ENCODE results near the gene SLC35E2B.

The SLC35E2B gene

DNA sequence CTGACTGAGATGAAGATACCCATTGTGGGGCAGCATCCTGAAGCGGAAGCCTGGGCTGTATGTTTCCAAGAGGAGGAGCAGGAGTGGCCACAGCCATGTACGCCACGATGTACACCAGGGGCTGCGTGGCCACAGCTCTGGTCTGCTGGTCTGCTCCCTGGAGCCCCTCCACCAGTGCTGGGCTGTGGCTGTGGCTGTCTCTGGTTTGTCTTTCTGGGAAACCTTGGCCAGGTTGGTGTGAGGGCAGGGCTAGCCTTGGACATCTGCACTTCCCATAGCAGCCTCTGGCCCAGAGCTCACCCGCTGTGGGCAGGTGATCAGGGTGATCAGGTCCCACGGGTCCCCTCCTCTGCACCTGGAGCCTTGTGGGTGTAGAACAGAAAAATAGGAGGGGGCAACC is 74.7 kb downstream of the SLC35E2B start:
- Histone ChIP-seq H3K4me2 (ENCODE audit: low read length) (no peak overlapping the region), H3K4me1 (ENCODE audit: insufficient read depth, low read length, severe bottlenecking) (peaks cover 25% of the 10 kb centered on the region), H4K20me1 (ENCODE audit: insufficient read depth, low read length) (no peaks in the 10 kb centered on the region), H3K79me2 (ENCODE audit: insufficient read depth, low read length) (no peaks in the 10 kb centered on the region), H3K27me3 (ENCODE audit: insufficient read depth, low read length) (no peaks in the 10 kb centered on the region; the same call in 1 of the 2 replicates), H3K36me3 (ENCODE audit: insufficient read depth, low read length) (no peaks in the 10 kb centered on the region; the same call in 1 of the 2 replicates), H3K9me2 (ENCODE audit: low read depth, low read length) (no peaks in the 10 kb centered on the region), H3K4me3 (ENCODE audit: low read depth, low read length, poor library complexity, severe bottlenecking) (no peak overlapping the region), H3K9me3 (ENCODE audit: low read length) (no peaks in the 10 kb centered on the region), H3F3A (ENCODE audit: insufficient read depth, low read length) (no peaks in the 10 kb centered on the region), H3K9ac (ENCODE audit: low read length) (no peak overlapping the region), H2AFZ (ENCODE audit: low read length) (no peak overlapping the region), H3K27ac (ENCODE audit: low read depth, low read length, poor library complexity, severe bottlenecking) (no peak overlapping the region)
- TF ChIP-seq EZH2 (IDR thresholded peaks at IDR 0.05; ENCODE audit: borderline replicate concordance, low read length) = no peak
- TF ChIP-seq, protein P1, sequence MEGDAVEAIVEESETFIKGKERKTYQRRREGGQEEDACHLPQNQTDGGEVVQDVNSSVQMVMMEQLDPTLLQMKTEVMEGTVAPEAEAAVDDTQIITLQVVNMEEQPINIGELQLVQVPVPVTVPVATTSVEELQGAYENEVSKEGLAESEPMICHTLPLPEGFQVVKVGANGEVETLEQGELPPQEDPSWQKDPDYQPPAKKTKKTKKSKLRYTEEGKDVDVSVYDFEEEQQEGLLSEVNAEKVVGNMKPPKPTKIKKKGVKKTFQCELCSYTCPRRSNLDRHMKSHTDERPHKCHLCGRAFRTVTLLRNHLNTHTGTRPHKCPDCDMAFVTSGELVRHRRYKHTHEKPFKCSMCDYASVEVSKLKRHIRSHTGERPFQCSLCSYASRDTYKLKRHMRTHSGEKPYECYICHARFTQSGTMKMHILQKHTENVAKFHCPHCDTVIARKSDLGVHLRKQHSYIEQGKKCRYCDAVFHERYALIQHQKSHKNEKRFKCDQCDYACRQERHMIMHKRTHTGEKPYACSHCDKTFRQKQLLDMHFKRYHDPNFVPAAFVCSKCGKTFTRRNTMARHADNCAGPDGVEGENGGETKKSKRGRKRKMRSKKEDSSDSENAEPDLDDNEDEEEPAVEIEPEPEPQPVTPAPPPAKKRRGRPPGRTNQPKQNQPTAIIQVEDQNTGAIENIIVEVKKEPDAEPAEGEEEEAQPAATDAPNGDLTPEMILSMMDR (IDR thresholded peaks at IDR 0.05; ENCODE audit: low read length) = no peak

GRCh38 chr1:1617516-1617915 is 75.1 kb downstream of the SLC35E2B start:
- TF ChIP-seq EZH2 (IDR thresholded peaks at IDR 0.05; ENCODE audit: borderline replicate concordance, low read length) = no peak
- TF ChIP-seq, protein P1 (IDR thresholded peaks at IDR 0.05; ENCODE audit: low read length) = no peak
- H2AFZ ChIP-seq (ENCODE audit: low read length) = no peak overlapping the region
- no peaks in the 10 kb centered on the region for H3K79me2 ChIP-seq (ENCODE audit: insufficient read depth, low read length)
- H3K27me3 ChIP-seq (ENCODE audit: insufficient read depth, low read length) = no peaks in the 10 kb centered on the region; the same call in 1 of the 2 replicates
- H3K27ac ChIP-seq (ENCODE audit: low read depth, low read length, poor library complexity, severe bottlenecking) = no peak overlapping the region
- H4K20me1 ChIP-seq (ENCODE audit: insufficient read depth, low read length) = no peaks in the 10 kb centered on the region
- no peaks in the 10 kb centered on the region for H3K9me3 ChIP-seq (ENCODE audit: low read length)
- no peaks in the 10 kb centered on the region for H3K9me2 ChIP-seq (ENCODE audit: low read depth, low read length)
- no peaks in the 10 kb centered on the region for H3F3A ChIP-seq (ENCODE audit: insufficient read depth, low read length)
- peaks cover 25% of the 10 kb centered on the region for H3K4me1 ChIP-seq (ENCODE audit: insufficient read depth, low read length, severe bottlenecking)
- H3K4me3 ChIP-seq (ENCODE audit: low read depth, low read length, poor library complexity, severe bottlenecking) = no peak overlapping the region
- H3K36me3 ChIP-seq (ENCODE audit: insufficient read depth, low read length) = no peaks in the 10 kb centered on the region; the same call in 1 of the 2 replicates
- no peak overlapping the region for H3K4me2 ChIP-seq (ENCODE audit: low read length)
- no peak overlapping the region for H3K9ac ChIP-seq (ENCODE audit: low read length)

GRCh38 chr1:1616838-1617237 is 75.8 kb downstream of the SLC35E2B start:
- no peaks in the 10 kb centered on the region for H4K20me1 ChIP-seq (ENCODE audit: insufficient read depth, low read length)
- H2AFZ ChIP-seq (ENCODE audit: low read length) = no peak overlapping the region
- H3K27ac ChIP-seq (ENCODE audit: low read depth, low read length, poor library complexity, severe bottlenecking) = no peak overlapping the region
- TF ChIP-seq, protein P1 (IDR thresholded peaks at IDR 0.05; ENCODE audit: low read length) = no peak
- no peak for TF ChIP-seq EZH2 (IDR thresholded peaks at IDR 0.05; ENCODE audit: borderline replicate concordance, low read length)
- H3K27me3 ChIP-seq (ENCODE audit: insufficient read depth, low read length) = no peaks in the 10 kb centered on the region; the same call in 1 of the 2 replicates
- H3K9me3 ChIP-seq (ENCODE audit: low read length) = no peaks in the 10 kb centered on the region
- peak overlapping the region; percentile 89 for H3K4me3 ChIP-seq (ENCODE audit: low read depth, low read length, poor library complexity, severe bottlenecking)
- no peaks in the 10 kb centered on the region for H3K79me2 ChIP-seq (ENCODE audit: insufficient read depth, low read length)
- H3K9ac ChIP-seq (ENCODE audit: low read length) = peak overlapping the region; percentile 98
- H3K4me2 ChIP-seq (ENCODE audit: low read length) = peak overlapping the region; percentile 66
- H3F3A ChIP-seq (ENCODE audit: insufficient read depth, low read length) = no peaks in the 10 kb centered on the region
- H3K4me1 ChIP-seq (ENCODE audit: insufficient read depth, low read length, severe bottlenecking) = peaks cover 25% of the 10 kb centered on the region
- no peaks in the 10 kb centered on the region for H3K9me2 ChIP-seq (ENCODE audit: low read depth, low read length)
- H3K36me3 ChIP-seq (ENCODE audit: insufficient read depth, low read length) = no peaks in the 10 kb centered on the region; the same call in 1 of the 2 replicates
